WI38 (cell line): ENCODE data around the gene DBNL.

Experiments
- H3K4me3 ChIP-seq: 2 replicates; pipeline ENCODE4 v1.5.1; 2011; ENCODE audit warnings: low read depth, mild to moderate bottlenecking, control low read depth, low read length
- TF ChIP-seq, protein P1 (sequence below): IDR thresholded peaks from 2 replicates; pipeline ENCODE4 v1.5.1; 2012; ENCODE audit warnings: low read depth, mild to moderate bottlenecking, control low read depth, low read length

The DBNL gene

DNA sequence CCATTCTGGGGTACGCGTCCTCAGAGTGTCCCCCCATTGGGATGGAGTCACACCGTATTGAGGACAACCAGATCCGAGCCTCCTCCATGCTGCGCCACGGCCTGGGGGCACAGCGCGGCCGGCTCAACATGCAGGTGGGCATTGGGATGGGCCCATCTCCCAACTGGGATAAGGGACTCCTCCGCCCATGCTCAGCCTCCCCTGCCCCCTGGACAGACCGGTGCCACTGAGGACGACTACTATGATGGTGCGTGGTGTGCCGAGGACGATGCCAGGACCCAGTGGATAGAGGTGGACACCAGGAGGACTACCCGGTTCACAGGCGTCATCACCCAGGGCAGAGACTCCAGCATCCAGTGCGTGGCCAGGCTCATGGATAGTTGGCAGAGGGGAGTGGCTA is 65.5 kb downstream of the DBNL start:
- no peak overlapping the region for H3K4me3 ChIP-seq
- TF ChIP-seq, protein P1, sequence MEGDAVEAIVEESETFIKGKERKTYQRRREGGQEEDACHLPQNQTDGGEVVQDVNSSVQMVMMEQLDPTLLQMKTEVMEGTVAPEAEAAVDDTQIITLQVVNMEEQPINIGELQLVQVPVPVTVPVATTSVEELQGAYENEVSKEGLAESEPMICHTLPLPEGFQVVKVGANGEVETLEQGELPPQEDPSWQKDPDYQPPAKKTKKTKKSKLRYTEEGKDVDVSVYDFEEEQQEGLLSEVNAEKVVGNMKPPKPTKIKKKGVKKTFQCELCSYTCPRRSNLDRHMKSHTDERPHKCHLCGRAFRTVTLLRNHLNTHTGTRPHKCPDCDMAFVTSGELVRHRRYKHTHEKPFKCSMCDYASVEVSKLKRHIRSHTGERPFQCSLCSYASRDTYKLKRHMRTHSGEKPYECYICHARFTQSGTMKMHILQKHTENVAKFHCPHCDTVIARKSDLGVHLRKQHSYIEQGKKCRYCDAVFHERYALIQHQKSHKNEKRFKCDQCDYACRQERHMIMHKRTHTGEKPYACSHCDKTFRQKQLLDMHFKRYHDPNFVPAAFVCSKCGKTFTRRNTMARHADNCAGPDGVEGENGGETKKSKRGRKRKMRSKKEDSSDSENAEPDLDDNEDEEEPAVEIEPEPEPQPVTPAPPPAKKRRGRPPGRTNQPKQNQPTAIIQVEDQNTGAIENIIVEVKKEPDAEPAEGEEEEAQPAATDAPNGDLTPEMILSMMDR, result no peak

DNA sequence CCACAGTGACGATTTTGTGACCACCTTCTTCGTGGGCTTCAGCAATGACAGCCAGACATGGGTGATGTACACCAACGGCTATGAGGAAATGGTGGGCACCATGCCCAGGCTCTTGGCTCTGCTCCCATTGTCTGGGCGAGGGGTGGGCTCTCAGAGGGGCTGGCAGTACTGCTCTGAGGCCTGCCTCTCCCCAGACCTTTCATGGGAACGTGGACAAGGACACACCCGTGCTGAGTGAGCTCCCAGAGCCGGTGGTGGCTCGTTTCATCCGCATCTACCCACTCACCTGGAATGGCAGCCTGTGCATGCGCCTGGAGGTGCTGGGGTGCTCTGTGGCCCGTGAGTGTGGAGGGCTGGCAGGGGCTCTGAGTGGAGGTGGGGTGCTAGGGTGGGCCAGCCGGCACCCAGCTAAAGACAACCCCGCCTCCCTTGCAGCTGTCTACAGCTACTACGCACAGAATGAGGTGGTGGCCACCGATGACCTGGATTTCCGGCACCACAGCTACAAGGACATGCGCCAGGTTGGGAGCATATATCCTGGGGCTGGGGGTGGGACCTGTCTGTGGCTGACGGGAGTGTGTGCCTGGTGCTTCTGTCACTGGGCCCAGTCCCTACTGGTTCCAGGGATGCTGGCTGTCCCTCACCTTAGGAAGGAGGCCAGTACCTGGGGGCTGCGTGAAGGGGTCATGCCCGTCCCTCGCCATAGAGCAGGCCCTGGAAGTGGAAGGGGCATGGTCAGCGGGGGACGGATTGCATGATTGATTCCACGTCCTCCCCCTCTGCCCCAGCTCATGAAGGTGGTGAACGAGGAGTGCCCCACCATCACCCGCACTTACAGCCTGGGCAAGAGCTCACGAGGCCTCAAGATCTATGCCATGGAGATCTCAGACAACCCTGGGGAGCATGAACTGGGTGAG is 66.5 kb downstream of the DBNL start:
- no peak overlapping the region for H3K4me3 ChIP-seq
- TF ChIP-seq, protein P1, result no peak
